ENCODE results near the gene NEU3. TPM values are rescaled to one million over a fixed set of nuclear protein-coding genes. Genes with fewer than 3 reads are reported as not detected.
A peak's percentile ranks its signal among the peaks of the same experiment; 100 is the strongest.
"Not testable (repeated sequence)": the region's sequence is repeated elsewhere in the genome, so short reads cannot be mapped to it uniquely, and the experiment has no call there.

Gene NEU3
- total RNA-seq, 1 experiment from 2014 or later: 5.7 TPM

DNA sequence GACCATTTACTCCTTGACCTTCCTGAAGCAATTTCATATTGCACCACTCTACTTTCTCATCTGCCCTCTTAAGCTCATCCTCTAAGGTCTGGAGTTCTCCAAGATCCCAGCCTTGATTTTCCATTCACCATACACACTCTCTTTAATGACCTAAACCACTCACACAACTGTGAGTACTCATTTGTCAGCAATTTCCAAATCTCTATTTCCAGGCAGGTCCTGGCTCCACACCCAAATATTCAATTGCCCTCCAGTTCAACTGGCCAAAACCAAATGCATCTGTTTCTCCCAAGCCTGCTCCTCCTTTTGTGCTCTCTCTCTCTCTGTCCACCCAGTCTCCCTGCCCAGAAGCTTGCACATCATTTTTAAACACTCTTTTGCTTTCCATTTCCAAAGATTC is 39.6 kb downstream of the NEU3 start:
- no peaks in the 10 kb centered on the region for H3K9me3 ChIP-seq (replicated peaks)
- H3K4me3 ChIP-seq: no peak overlapping the region
- DNase-seq (ENCODE audit: low read depth in 1 of 2, low spot score in 2 of 2): no peak
- peaks cover 6% of the 10 kb centered on the region for H3K4me1 ChIP-seq (replicated peaks)
- H3K36me3 ChIP-seq: no peaks in the 10 kb centered on the region
- H3K27ac ChIP-seq: no peak overlapping the region
- H3K27me3 ChIP-seq (replicated peaks): no peaks in the 10 kb centered on the region

DNA sequence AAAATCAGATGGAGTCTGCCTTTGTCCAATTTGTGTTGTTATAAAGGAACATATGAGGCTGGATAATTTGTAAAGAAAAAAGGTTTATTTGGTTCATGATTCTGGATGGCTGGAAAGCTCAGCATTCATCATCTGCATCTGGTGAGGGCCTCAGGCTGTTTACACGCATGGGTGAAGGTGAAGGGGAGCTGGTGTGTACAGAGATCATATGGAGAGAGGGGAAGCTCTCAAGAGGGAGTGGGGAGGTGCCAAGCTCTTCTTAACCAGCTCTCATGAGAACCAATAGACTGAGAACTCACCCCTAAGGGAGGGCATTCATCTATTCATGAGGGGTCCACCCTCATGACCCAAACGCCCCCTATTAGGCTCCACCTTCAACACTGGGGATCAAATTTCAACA is 40.0 kb downstream of the NEU3 start:
- H3K4me3 ChIP-seq: no peak overlapping the region
- no peaks in the 10 kb centered on the region for H3K27me3 ChIP-seq (replicated peaks)
- no peak overlapping the region for H3K27ac ChIP-seq
- H3K9me3 ChIP-seq (replicated peaks): no peaks in the 10 kb centered on the region
- no peak for DNase-seq (ENCODE audit: low read depth in 1 of 2, low spot score in 2 of 2)
- H3K4me1 ChIP-seq (replicated peaks): peaks cover 6% of the 10 kb centered on the region
- no peaks in the 10 kb centered on the region for H3K36me3 ChIP-seq

DNA sequence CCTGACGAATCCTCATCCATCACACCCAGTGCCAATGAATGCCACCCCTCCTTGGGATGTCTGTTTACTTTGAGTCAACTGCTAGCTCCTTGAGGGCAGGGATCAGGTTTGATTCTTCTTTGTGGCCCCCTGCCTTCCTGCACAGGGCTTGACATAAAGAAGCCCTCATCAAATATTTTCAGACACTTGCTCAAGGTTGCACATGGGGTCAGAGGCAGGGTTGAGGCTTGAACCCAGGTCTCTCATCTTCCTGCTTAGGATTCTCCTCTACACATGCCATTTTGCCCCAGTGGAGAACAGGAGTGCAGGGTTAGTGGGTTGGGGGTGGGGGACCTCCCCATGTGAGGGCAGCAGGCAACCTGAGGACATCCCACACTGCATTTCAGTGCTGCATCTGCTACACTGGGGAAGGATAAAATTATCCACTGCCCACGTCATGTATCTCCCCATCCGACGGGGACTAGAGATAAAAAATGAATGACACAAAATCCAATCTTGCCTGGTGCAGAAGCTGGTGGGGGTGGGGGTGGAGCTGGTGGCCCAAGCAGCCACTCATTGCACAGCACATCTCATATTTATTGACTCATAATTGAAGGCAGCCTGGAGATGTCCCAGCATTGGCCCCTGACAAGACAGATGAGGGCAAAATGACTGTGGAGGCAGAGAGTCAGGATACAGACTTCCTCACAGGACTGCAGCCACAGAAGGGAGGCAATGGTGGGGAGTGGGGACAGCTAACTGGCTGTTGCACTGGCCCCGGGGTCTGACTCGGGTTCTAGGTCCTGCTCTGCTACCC is 41.3 kb downstream of the NEU3 start:
- no peak overlapping the region for H3K4me3 ChIP-seq
- H3K27ac ChIP-seq: no peak overlapping the region
- DNase-seq (ENCODE audit: low read depth in 1 of 2, low spot score in 2 of 2): no peak
- H3K9me3 ChIP-seq (replicated peaks): no peaks in the 10 kb centered on the region
- no peaks in the 10 kb centered on the region for H3K36me3 ChIP-seq
- H3K4me1 ChIP-seq (replicated peaks): peaks cover 6% of the 10 kb centered on the region
- no peaks in the 10 kb centered on the region for H3K27me3 ChIP-seq (replicated peaks)

DNA sequence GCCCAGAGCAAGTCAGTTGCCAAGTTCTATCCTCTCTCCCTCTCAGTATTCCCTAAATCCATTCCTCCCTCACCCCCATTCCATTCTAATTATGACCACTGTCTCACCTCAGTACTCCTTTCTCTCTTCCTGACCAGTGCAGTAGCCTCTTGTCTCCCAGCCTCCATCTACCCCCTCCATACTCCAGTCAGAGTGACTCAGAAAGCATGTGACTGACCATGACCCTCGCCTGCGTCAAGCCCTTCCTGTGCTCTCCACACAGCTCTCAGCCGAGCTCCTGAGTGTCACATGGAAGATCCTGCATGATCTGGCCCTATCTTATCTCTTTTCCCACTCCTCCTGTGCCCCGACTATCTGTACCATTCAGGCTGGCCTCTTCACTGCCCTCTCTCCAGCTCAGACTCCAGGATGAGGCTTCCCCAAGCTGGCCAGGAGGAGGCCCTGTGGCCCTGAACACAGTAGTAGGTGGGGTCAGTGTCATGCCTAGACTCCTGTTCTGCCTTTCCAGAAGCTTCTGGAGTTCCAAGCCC is 42.6 kb downstream of the NEU3 start:
- peak; percentile 4 to 40 for DNase-seq (ENCODE audit: low read depth in 1 of 2, low spot score in 2 of 2)
- Histone ChIP-seq H3K4me3 (no peak overlapping the region), H3K36me3 (no peaks in the 10 kb centered on the region), H3K27me3 (replicated peaks) (no peaks in the 10 kb centered on the region), H3K27ac (no peak overlapping the region), H3K9me3 (replicated peaks) (no peaks in the 10 kb centered on the region), H3K4me1 (replicated peaks) (peaks cover 6% of the 10 kb centered on the region)

DNA sequence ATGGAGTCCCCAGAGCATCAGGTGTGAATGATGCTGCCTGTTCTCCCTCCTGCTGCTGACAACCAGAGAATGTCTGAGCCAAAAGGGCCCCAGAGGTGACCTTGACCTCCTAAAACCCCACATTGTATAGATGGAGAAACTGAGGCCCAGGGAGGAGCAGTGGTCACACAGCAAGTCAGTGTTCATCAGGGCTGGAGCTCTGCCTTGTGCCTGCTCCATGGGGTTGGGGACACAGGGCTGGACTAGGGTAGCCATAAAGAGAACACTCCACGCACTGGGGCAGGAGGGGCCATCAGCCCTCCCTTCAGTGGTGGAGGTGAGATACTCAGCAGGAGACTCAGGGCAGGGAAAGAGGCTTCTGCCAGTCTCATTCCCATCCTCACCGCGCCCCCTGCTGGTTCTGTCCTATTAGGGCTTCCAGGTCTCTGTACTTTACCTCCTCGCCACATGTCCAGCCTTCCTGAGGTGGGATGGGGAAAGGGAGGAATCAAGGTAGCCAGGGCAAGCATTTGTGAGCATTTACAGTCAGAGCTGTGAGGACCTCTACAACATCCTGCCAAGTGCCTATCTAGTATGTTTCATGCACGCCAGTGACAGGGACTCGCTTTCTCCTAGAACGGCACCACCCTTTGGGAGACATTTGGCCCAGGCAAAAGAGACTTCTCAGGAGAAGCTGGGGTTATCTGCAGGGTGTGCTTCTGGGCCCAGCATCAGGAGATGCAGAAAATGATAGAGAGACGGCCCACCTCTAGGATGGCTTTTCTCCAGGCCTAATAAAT is 43.2 kb downstream of the NEU3 start:
- H3K27me3 ChIP-seq (replicated peaks): no peaks in the 10 kb centered on the region
- H3K4me3 ChIP-seq: no peak overlapping the region
- peaks cover 6% of the 10 kb centered on the region for H3K4me1 ChIP-seq (replicated peaks)
- no peaks in the 10 kb centered on the region for H3K9me3 ChIP-seq (replicated peaks)
- H3K27ac ChIP-seq: no peak overlapping the region
- peak; percentile 9 to 52 for DNase-seq (ENCODE audit: low read depth in 1 of 2, low spot score in 2 of 2)
- no peaks in the 10 kb centered on the region for H3K36me3 ChIP-seq

DNA sequence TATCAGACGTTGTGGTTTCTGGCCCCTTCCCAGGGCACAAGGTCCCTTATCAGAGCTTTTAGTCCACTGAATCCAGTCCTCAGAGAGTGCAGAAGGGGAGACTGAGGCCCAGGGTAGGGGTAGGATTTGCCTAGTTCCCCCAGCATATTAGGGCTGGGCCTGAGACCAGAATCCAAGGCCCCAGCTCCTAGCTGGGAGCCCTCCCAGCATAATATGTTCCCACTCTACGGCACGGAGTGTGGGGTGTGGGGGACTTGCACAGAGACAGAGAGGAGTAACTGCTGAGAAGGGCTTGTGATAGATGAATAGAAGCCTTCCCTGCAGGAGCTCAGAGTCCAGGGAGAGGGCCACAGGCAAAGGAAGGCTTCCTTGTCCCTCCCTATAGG is 43.8 kb downstream of the NEU3 start:
- H3K36me3 ChIP-seq: no peaks in the 10 kb centered on the region
- peaks cover 6% of the 10 kb centered on the region for H3K4me1 ChIP-seq (replicated peaks)
- no peak for DNase-seq (ENCODE audit: low read depth in 1 of 2, low spot score in 2 of 2)
- H3K27me3 ChIP-seq (replicated peaks): no peaks in the 10 kb centered on the region
- no peaks in the 10 kb centered on the region for H3K9me3 ChIP-seq (replicated peaks)
- no peak overlapping the region for H3K27ac ChIP-seq
- H3K4me3 ChIP-seq: no peak overlapping the region

DNA sequence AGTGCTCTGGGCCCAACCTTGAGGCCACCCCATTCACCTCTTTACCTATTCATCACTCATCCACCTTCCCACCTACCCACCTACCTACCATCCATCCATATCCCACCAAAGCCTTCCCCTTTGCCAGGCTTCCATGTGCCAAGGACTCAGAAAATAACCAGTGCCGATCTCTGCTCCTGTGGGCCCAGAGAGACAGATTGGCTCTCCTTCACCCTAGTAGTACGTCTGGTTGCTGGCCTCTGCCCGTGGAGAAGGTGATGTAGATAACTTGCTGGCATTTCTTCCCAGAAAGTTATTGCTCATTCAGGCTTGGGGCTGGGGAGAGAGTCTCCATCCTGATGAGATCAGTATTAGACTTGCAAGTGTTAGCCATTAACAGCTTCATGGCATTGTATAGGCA is 45.2 kb downstream of the NEU3 start:
- Histone ChIP-seq H3K36me3 (no peaks in the 10 kb centered on the region), H3K9me3 (replicated peaks) (no peaks in the 10 kb centered on the region), H3K4me3 (no peak overlapping the region), H3K27me3 (replicated peaks) (no peaks in the 10 kb centered on the region), H3K4me1 (replicated peaks) (peaks cover 6% of the 10 kb centered on the region), H3K27ac (no peak overlapping the region)
- DNase-seq (ENCODE audit: low read depth in 1 of 2, low spot score in 2 of 2): no peak

DNA sequence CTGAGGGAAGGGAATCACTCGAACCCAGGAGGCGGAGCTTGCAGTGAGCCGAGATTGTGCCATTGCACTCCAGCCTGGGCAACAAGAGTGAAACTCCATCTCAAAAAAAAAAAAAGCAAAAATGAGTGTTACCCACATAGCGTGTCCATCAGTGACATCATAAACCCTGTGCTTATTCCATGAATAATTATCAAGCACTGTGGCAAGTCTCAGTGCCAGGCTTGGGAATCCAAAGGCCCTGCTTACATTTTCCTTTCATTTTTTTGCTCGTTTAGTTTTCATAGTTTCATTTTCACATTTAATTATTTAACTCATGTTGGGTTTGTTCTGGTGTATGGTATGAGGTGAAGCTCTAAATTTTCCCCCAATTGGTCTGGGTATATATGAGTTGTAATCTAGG is 46.5 kb downstream of the NEU3 start:
- no peaks in the 10 kb centered on the region for H3K27me3 ChIP-seq (replicated peaks)
- peaks cover 6% of the 10 kb centered on the region for H3K4me1 ChIP-seq (replicated peaks)
- no peak overlapping the region for H3K27ac ChIP-seq
- H3K36me3 ChIP-seq: no peaks in the 10 kb centered on the region
- DNase-seq (ENCODE audit: low read depth in 1 of 2, low spot score in 2 of 2): no peak
- H3K4me3 ChIP-seq: no peak overlapping the region
- no peaks in the 10 kb centered on the region for H3K9me3 ChIP-seq (replicated peaks)

DNA sequence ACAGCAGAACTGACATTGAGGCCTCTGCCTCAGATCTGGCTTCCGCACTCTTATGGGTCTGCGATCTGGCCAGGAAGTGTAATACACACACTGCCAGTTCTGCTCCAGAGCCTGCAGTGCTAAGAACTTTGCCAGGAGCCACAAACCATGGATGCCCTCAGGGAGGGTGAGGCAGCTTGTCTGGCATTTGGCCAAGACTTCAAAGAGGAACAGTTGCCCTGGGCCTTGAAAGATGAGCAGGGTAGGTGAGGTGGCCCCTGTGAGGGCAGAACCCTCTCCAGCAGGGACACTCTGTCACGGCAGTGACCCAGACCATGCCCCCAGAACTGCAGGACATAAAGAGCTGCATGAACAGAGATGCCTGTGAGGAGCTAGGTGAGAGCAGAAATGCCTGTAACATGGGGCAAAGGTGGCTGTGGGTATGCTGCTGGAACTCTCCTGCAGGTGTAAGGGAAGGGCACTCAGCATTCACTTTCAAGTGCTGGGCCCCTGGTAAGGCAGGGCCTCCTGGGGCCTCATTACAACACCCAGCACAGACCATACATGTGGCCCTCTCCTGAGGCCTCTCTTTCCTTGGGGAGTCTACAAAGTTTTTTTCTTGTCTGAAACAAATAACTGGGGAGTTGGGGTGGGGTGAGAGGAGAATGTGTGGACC is 47.3 kb downstream of the NEU3 start:
- H3K27ac ChIP-seq: no peak overlapping the region
- no peak overlapping the region for H3K4me3 ChIP-seq

DNA sequence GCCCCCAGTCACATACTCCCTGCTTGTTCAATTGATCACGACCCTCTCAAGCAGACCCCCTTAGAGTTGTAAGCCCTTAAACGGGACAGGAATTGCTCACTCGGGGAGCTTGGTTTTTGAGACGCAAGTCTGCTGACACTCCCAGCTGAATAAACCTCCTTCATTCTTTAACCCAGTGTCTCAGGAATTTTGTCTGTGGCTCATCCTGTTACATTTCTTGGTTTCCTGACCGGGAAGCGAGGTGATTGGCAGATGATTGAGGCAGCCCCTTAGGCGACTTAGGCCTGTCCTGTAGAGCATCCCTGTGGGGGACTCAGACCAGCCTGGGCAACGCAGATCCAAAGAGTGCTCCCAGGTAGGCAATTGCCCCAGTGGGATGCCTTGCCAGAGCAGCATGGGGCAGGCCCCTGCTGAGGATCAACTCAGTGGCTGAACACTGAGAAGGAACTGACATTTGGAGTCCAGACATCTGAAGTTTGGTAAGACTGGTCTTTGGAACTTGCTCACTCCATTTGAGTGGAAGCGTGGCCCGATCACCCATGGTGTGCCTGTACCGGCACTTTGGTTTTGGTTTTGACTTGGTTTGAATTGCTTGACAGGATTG is 51.5 kb downstream of the NEU3 start:
- no peak for DNase-seq (ENCODE audit: low read depth in 1 of 2, low spot score in 2 of 2)
- no peaks in the 10 kb centered on the region for H3K27me3 ChIP-seq (replicated peaks)
- H3K4me1 ChIP-seq (replicated peaks): no peaks in the 10 kb centered on the region
- H3K4me3 ChIP-seq: no peak overlapping the region
- H3K9me3 ChIP-seq (replicated peaks): no peaks in the 10 kb centered on the region
- H3K27ac ChIP-seq: no peak overlapping the region
- no peaks in the 10 kb centered on the region for H3K36me3 ChIP-seq

More for the DNA sequence above, 47.3 kb downstream of the NEU3 start:
- H3K27me3 ChIP-seq (replicated peaks): no peaks in the 10 kb centered on the region
- no peak for DNase-seq (ENCODE audit: low read depth in 1 of 2, low spot score in 2 of 2)
- peaks cover 6% of the 10 kb centered on the region for H3K4me1 ChIP-seq (replicated peaks)
- H3K36me3 ChIP-seq: no peaks in the 10 kb centered on the region
- no peaks in the 10 kb centered on the region for H3K9me3 ChIP-seq (replicated peaks)

DNA sequence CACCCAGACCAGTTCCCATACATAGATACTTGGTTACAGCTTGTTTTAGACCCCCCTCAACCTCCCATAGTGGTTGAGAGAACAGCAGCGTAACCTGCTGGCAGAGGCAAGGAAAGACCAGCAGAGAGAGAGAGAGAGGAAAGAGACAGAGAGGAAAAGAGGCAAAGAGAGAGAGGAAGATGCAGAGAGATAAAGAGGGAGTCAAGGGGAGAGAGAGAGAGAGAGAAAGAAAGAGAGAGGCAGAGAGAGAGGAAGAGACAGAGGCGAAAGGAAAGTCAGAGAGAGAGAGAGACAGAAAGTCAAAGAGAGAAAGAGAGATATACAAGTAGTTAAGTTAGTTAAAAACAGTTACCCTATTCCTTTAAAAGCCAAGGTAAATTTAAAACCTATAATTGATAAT is 52.5 kb downstream of the NEU3 start:
- no peak for DNase-seq (ENCODE audit: low read depth in 1 of 2, low spot score in 2 of 2)
- no peaks in the 10 kb centered on the region for H3K4me1 ChIP-seq (replicated peaks)
- H3K9me3 ChIP-seq (replicated peaks): no peaks in the 10 kb centered on the region
- no peaks in the 10 kb centered on the region for H3K27me3 ChIP-seq (replicated peaks)
- H3K27ac ChIP-seq: no peak overlapping the region
- no peak overlapping the region for H3K4me3 ChIP-seq
- no peaks in the 10 kb centered on the region for H3K36me3 ChIP-seq

DNA sequence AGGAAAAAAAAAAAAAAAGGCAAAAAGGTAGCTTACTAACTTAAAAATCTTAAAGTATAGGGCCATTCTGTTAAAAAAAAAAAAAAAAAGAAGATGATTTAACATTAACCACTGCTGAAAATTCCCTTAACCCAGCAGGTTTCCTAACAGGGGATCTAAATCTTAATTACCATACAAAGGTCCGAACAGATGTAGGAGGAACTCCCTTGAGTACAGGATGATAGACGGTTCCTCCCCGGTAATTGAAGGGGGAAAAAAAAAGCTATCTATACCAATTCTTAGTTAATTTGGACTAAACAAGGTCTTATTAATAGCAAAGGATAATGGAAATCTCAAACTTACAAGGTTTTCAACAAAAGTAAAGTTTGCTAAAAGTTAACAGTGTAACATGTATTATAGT is 53.1 kb downstream of the NEU3 start:
- not testable (repeated sequence) for H3K4me1 ChIP-seq (replicated peaks); H3K9me3 ChIP-seq (replicated peaks); H3K36me3 ChIP-seq; H3K27ac ChIP-seq; DNase-seq (ENCODE audit: low read depth in 1 of 2, low spot score in 2 of 2); H3K4me3 ChIP-seq; H3K27me3 ChIP-seq (replicated peaks)

DNA sequence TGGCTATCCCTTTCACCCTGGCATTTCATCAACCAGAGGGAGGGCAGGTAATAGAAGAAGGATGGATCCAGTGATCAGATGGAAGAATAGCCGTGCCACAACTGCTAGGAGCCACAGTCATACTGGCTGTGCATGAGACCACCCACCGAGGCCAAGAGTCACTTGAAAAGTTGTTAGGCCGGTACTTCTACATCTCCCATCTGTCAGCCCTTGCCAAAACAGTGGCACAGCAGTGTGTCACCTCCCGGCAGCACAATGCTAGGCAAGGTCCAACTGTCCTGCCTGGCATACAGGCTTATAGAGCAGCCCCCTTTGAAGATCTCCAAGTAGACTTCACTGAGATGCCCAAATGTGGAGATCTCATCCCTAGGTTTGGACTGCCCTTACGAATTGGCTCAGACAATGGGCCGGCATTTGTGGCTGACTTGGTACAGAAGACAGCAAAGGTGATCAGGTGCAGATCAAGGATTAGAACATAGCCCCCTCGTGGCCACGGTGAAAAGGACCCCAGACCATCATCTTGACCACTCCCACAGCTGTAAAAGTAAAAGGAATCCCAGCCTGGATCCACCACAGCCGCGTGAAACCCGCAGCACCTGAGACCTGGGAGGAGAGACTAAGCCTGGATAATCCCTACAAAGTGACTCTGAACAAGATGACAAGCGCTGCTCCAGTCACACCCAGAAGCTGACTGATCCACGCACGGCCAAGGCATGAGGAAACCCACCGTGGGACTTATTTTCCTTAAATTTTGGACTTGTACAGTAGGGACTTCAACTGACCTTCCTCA is 55.8 kb downstream of the NEU3 start:
- not testable (repeated sequence) for H3K27ac ChIP-seq; H3K36me3 ChIP-seq; H3K4me1 ChIP-seq (replicated peaks); DNase-seq (ENCODE audit: low read depth in 1 of 2, low spot score in 2 of 2); H3K4me3 ChIP-seq; H3K9me3 ChIP-seq (replicated peaks); H3K27me3 ChIP-seq (replicated peaks)

All from SJSA1 (cell line).